Endodermal cell (in vitro differentiated cells): ENCODE measurements around the gene BLCAP. TPM values are rescaled to one million over a fixed set of nuclear protein-coding genes. Genes with fewer than 3 reads are reported as not detected.
A peak's percentile ranks its signal among the peaks of the same experiment; 100 is the strongest.

ENCODE experiments used
- DNase-seq: peaks from one replicate; pipeline ENCODE4 v3.0.0-alpha.2; 2017
- H3K27ac ChIP-seq: 2 replicates; pipeline ENCODE4 v1.5.1; 2013; ENCODE audit warnings: mild to moderate bottlenecking, low read depth, low read length, moderate library complexity
- H3K27me3 ChIP-seq: 2 replicates; pipeline ENCODE4 v1.6.1; 2013; ENCODE audit warnings: mild to moderate bottlenecking, low read length, moderate library complexity; ENCODE audit not compliant: insufficient read depth, control insufficient read depth, poor library complexity, severe bottlenecking
- H3K36me3 ChIP-seq: 2 replicates; pipeline ENCODE4 v1.7.0; 2013; ENCODE audit warnings: mild to moderate bottlenecking, low read length, moderate library complexity; ENCODE audit not compliant: control insufficient read depth, insufficient read depth
- H3K4me1 ChIP-seq: one replicate; pipeline ENCODE4 v1.7.0; 2013; ENCODE audit warnings: low read length; ENCODE audit not compliant: control insufficient read depth, insufficient read depth
- H3K4me3 ChIP-seq: 2 replicates; pipeline ENCODE4 v1.5.1; 2013; ENCODE audit warnings: mild to moderate bottlenecking, low read length, moderate library complexity
- H3K9ac ChIP-seq: 2 replicates; pipeline ENCODE4 v1.6.1; 2013; ENCODE audit warnings: mild to moderate bottlenecking, low read length, moderate library complexity; ENCODE audit not compliant: poor library complexity, severe bottlenecking; ENCODE audit errors: extremely low read depth
- H3K9me3 ChIP-seq: 2 replicates; pipeline ENCODE4 v1.6.1; 2013; ENCODE audit warnings: mild to moderate bottlenecking, low read length, moderate library complexity; ENCODE audit not compliant: control insufficient read depth
- H3K27ac Mint-ChIP-seq: 2 replicates; pipeline ENCODE4 v1.8.0; 2020; ENCODE audit warnings: mixed read lengths
- H3K27me3 Mint-ChIP-seq: 2 replicates; pipeline ENCODE4 v1.8.0; 2021; ENCODE audit warnings: mild to moderate bottlenecking, mixed read lengths; ENCODE audit not compliant: insufficient read depth
- H3K36me3 Mint-ChIP-seq: 2 replicates; pipeline ENCODE4 v1.8.0; 2020; ENCODE audit warnings: low read depth, mixed read lengths
- H3K4me1 Mint-ChIP-seq: 2 replicates; pipeline ENCODE4 v1.8.0; 2020; ENCODE audit warnings: mixed read lengths
- H3K4me3 Mint-ChIP-seq: 2 replicates; pipeline ENCODE4 v1.8.0; 2020; ENCODE audit warnings: mild to moderate bottlenecking, moderate library complexity, mixed read lengths
- H3K9me3 Mint-ChIP-seq: 2 replicates; pipeline ENCODE4 v1.8.0; 2020; ENCODE audit warnings: mild to moderate bottlenecking, mixed read lengths
- WGBS, 2 experiments: methylation state at CpG; one replicate each; pipeline versions ENCODE4 v1.1.5 to v1.1.7; 2013; ENCODE audit warnings: missing lambda C conversion rate in 2 of 2, mixed read lengths in 1 of 2; ENCODE audit not compliant: insufficient coverage in 1 of 2, insufficient read length in 1 of 2; 5-methylcytosine and 5-hydroxymethylcytosine counted together
- total RNA-seq, 2 donors: library from RNA; stranded (reverse); fragmentation: NEBNext Ultra II Directional in 1 of 2; extraction: Animal tissue kit (Norgen Biotek cat#: 25700) in 1 of 2; gene quantifications; 2 replicates in 1 of 2; 3 replicates in 1 of 2; pipeline ENCODE4 v1.2.1, GENCODE V29; 2021
- TF ChIP-seq, protein P1 (sequence below): fragments of 200-600 bp; sonication (generic); conservative IDR thresholded peaks from 2 replicates; pipeline ENCODE4 v1.5.0; 2021; ENCODE audit warnings: antibody characterized with exemption, mild to moderate bottlenecking

BLCAP gene
- total RNA-seq, 2 donors from 2014 or later = 32.5 to 56.5 TPM

DNA sequence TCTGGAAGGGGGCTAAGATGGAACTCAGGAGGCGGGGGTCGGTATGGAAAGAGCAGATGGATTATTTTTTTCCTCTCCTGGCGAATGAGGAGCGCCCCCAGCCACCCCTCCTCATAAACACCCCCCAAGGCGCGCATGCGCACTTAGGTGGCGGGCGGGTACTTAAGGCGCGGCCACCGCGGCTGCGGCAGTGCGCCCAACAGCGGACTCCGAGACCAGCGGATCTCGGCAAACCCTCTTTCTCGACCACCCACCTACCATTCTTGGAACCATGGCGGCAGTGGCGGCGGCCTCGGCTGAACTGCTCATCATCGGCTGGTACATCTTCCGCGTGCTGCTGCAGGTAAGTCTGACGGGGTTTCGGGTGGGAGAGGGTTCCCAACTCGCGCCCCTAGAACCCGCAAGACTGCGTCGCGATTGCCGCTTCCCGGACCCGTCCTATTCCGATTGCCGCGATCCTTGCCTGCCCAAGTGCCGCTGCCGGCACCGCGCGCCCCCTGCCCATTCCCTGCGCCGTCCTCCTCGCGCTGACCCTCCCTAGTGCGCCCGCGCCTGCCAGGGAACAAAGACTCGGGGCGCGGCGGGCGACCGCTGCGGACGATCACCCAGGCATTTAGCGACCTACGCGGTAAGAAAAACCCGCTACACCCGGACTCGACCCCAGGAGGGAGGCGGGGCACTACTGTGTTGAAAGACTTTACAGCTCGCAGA lies 6.5 kb downstream of the BLCAP start, which contains the start of gene NNAT:
Gene NNAT (plus strand): TSS at position 190 of the 711 bp plus-strand sequence. CDS start 82 bp downstream, at position 272.
- no peaks in the 10 kb centered on the region for H3K9me3 ChIP-seq
- H3K36me3 ChIP-seq = peaks cover 42% of the 10 kb centered on the region
- Mint-ChIP-seq H3K4me3 (peak within 1 kb of the TSS; percentile 71), H3K27me3 (peaks cover 8% of the 10 kb centered on the region), H3K27ac (peak within 1 kb of the TSS; percentile 82), H3K36me3 (peaks cover 49% of the 10 kb centered on the region), H3K9me3 (no peaks in the 10 kb centered on the region), H3K4me1 (peaks cover 58% of the 10 kb centered on the region)
- peak within 1 kb of the TSS; percentile 68 for H3K27ac ChIP-seq
- H3K4me3 ChIP-seq = peak within 1 kb of the TSS; percentile 81
- 62 to 83% methylated on average over 25 to 69 of the region's 69 CpGs for WGBS, 2 experiments
- peaks cover 11% of the 10 kb centered on the region for H3K4me1 ChIP-seq
- no peak for DNase-seq
- TF ChIP-seq, protein P1, sequence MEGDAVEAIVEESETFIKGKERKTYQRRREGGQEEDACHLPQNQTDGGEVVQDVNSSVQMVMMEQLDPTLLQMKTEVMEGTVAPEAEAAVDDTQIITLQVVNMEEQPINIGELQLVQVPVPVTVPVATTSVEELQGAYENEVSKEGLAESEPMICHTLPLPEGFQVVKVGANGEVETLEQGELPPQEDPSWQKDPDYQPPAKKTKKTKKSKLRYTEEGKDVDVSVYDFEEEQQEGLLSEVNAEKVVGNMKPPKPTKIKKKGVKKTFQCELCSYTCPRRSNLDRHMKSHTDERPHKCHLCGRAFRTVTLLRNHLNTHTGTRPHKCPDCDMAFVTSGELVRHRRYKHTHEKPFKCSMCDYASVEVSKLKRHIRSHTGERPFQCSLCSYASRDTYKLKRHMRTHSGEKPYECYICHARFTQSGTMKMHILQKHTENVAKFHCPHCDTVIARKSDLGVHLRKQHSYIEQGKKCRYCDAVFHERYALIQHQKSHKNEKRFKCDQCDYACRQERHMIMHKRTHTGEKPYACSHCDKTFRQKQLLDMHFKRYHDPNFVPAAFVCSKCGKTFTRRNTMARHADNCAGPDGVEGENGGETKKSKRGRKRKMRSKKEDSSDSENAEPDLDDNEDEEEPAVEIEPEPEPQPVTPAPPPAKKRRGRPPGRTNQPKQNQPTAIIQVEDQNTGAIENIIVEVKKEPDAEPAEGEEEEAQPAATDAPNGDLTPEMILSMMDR = no peak
- peak within 1 kb of the TSS; percentile 66 for H3K9ac ChIP-seq
- no peaks in the 10 kb centered on the region for H3K27me3 ChIP-seq

DNA sequence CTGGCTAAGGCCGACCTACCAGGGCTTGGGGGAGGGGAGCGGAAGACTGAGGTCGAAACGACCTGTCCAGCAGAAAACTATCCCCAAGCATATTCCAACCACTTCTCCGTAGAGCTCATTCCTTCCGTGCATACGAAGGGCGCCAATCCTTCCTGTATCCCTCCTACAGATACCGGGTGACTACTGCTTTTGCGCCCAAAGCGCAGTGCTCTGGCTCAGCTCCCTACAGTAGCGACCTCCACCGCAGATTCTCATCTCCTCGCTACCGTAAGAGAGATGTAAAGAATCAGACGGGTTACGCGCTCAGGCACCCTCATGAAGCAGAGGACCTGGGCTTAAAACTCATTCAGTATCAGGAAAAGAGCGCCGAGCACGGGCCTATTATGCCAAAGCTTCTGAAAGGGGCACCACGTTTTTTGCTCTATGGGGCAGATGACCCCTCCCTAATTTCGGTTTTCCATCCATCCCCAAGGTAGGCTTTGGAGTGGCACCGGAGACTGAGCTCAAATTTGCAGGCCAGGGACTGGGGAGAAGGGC lies 7.2 kb downstream of the BLCAP start:
- Mint-ChIP-seq H3K4me3 (peak overlapping the region; percentile 71), H3K36me3 (peaks cover 55% of the 10 kb centered on the region), H3K4me1 (peaks cover 53% of the 10 kb centered on the region), H3K27ac (peak overlapping the region; percentile 82), H3K27me3 (peaks cover 8% of the 10 kb centered on the region), H3K9me3 (no peaks in the 10 kb centered on the region)
- H3K9ac ChIP-seq = no peak overlapping the region
- peaks cover 44% of the 10 kb centered on the region for H3K36me3 ChIP-seq
- DNase-seq = no peak
- H3K9me3 ChIP-seq = no peaks in the 10 kb centered on the region
- no peak overlapping the region for H3K4me3 ChIP-seq
- H3K27me3 ChIP-seq = no peaks in the 10 kb centered on the region
- peaks cover 11% of the 10 kb centered on the region for H3K4me1 ChIP-seq
- no peak overlapping the region for H3K27ac ChIP-seq
- TF ChIP-seq, protein P1 = no peak
- 72 to 88% methylated on average over 21 to 24 of the region's 24 CpGs for WGBS, 2 experiments

DNA sequence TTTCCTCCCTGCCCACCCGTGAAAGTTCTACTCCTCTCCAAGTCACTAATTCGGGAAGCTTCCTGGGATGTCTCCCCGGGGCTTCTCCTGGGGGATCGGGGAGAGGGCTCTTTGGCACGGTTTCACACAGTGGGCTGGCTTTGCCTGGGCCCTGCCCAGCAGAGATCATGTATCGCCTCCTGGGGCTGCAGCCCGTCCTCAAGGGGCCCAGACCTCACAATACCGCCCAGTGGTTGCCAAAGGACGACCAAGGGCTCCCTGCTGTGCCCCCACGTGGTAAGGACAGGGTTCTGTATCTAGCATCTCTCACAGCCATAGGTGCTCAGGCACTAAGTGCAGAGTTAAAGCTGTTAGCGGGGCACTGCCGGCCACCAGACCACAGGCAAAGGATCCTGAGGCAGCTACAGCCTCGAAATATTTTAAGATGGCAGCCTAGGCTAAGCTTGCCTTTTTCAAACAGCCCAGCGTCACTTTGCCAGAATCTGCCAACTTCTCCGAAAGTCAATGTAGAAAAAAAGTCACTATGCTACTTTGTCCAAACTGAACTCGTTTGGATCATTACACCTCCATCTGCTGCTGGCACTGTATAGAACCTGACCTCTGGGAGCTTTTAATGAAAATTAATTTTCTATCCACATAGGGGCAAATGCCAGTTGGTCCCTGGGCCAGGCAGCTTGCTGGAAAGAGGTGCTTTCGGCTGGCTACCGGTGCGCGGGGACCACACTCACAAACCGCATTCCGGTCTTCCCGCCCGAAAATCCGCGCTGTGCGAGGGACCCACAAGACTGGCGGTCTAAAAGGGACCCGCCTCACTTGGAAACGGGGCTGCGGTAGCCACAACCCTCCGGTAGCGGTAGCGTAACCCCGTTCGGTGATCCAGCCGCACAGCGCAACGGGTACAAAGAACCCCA lies 7.9 kb downstream of the BLCAP start:
- no peaks in the 10 kb centered on the region for H3K9me3 Mint-ChIP-seq
- H3K4me1 ChIP-seq = peaks cover 11% of the 10 kb centered on the region
- peak overlapping the region; percentile 71 for H3K4me3 Mint-ChIP-seq
- H3K27ac Mint-ChIP-seq = peak overlapping the region; percentile 83
- no peak overlapping the region for H3K27ac ChIP-seq
- peaks cover 43% of the 10 kb centered on the region for H3K36me3 ChIP-seq
- peaks cover 47% of the 10 kb centered on the region for H3K4me1 Mint-ChIP-seq
- peak; percentile 68 for DNase-seq
- peaks cover 8% of the 10 kb centered on the region for H3K27me3 Mint-ChIP-seq
- TF ChIP-seq, protein P1 = no peak
- H3K36me3 Mint-ChIP-seq = peaks cover 60% of the 10 kb centered on the region
- H3K4me3 ChIP-seq = no peak overlapping the region
- no peaks in the 10 kb centered on the region for H3K27me3 ChIP-seq
- 69 to 82% methylated on average over 25 to 39 of the region's 39 CpGs for WGBS, 2 experiments
- H3K9ac ChIP-seq = no peak overlapping the region
- no peaks in the 10 kb centered on the region for H3K9me3 ChIP-seq
